GM10266 (cell line): ENCODE results near the gene ABCB11.
"Not testable (repeated sequence)": the region's sequence is repeated elsewhere in the genome, so short reads cannot be mapped to it uniquely, and the experiment has no call there.

Experiments
- DNase-seq: peaks from one replicate; pipeline ENCODE4 v3.0.0; 2012; ENCODE audit errors: extremely low spot score
- TF ChIP-seq, protein P1 (sequence below): IDR thresholded peaks from 2 replicates; pipeline ENCODE4 v1.5.1; 2012; ENCODE audit warnings: mild to moderate bottlenecking, low read depth; ENCODE audit not compliant: control insufficient read depth, insufficient read depth; ENCODE audit errors: missing control alignments

Gene ABCB11

DNA sequence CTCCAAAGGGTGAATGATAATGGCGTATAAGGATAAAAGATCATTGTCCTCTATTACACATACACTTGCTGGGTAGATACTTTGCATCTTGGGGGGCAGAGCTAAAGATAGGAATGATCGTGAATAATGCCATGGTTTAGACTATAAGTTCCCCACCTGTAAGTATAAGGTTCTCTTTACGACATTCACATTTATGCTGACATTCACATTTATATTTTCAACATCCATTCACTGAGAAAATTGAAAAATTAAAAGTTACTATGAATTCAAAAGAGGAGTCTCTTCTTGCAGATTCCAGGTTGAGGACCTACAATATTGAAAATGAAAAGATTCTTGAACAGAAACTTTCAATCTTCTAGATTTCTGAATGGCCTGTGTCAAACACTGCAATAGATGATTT lies 138.8 kb downstream of the ABCB11 start:
- DNase-seq: no peak
- TF ChIP-seq, protein P1, sequence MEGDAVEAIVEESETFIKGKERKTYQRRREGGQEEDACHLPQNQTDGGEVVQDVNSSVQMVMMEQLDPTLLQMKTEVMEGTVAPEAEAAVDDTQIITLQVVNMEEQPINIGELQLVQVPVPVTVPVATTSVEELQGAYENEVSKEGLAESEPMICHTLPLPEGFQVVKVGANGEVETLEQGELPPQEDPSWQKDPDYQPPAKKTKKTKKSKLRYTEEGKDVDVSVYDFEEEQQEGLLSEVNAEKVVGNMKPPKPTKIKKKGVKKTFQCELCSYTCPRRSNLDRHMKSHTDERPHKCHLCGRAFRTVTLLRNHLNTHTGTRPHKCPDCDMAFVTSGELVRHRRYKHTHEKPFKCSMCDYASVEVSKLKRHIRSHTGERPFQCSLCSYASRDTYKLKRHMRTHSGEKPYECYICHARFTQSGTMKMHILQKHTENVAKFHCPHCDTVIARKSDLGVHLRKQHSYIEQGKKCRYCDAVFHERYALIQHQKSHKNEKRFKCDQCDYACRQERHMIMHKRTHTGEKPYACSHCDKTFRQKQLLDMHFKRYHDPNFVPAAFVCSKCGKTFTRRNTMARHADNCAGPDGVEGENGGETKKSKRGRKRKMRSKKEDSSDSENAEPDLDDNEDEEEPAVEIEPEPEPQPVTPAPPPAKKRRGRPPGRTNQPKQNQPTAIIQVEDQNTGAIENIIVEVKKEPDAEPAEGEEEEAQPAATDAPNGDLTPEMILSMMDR: no peak

DNA sequence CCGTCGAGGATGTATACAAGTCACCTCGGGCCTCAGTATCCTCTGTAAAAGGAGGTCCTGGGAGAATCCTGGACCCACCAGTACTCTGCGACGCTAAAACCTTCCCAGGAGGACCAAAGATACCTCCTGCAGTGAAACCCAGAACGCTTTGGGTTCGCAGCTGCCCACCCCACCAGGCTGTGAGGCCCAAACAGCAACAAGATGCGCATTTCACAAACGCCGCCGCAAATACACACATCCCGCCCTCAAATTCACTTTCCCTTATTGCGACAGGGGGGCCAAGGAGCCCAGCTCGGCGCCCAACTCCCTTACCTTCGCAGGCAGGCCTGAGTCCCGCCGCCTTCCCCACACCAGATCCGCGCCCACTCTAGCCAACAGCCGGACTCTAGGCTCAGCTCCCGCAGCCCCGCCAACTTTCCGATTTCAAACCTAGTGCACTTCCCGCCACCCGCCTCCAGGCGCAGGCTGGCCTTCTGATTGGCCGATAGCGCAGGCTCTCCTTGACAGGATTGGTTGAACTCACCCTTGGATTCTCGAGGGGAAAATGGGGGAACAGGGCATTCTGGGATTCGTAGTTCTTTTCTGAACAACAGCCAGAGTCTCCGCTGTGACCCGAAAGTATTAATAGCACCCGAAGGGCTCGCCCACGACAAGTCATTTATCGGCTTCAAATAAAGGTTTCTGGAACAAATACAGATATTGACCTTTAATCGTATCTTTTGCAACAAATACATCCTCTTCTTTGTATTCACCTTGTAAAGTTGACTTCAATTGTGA lies 140.9 kb downstream of the ABCB11 start, which contains the start of gene SPC25:
SPC25 (minus strand) TSS at position 425 of the 777 bp plus-strand sequence. CDS start 911 bp downstream, outside the sequence.
- DNase-seq: peak; percentile 91
- TF ChIP-seq, protein P1: no peak

DNA sequence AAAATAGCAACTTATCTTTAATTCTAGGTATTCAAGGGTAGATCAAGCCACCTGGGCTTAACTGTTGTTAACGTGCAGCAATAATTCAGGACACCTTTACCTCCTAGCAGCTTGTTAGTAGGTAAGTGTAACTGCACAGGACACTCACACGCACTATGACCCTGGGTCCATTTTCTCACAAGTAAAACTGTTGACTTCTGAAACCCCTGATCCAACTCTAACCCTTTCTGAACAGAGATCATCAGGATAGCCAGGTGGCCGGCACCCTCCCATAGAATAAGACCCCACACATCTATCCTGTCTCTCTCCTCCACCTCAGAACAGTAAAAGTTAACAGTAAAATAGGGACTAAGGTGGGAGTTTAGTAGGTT lies 141.5 kb downstream of the ABCB11 start:
- no peak for DNase-seq
- TF ChIP-seq, protein P1: no peak

DNA sequence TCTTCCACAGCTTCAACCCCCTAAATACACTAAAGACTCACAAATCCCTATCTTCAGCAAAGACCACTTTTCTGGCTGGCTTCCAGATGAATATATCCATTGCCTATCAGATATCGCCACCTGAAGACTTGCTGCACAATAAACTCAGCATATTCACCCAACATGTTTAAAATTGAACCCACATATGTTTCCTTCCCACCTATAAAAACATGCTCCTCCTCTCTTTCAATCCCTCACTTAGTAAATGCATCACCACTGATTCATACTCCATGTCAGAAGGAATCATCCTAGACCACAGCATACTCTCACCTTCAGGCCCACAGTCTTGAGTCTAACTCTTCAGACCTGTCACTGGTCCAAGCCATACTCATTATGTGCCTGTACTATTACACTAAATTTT lies 146.1 kb downstream of the ABCB11 start:
- TF ChIP-seq, protein P1: no peak
- DNase-seq: no peak

DNA sequence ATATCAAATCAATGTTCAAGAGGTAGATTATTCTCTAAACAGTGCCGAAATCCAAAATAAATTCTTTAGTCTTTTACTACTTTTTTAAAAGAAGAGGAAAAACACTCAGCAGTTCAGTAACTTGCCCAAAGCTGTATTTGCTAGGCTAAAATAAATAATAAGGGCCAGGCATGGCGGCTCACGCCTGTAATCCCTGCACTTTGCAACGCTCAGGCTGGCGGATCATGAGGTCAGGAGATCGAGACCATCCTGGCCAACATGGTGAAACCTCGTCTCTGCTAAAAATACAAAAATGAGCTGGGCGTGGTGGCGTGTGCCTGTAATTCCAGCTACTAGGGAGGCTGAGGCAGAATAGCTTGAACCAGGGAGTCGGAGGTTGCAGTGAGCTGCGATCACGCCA lies 149.0 kb downstream of the ABCB11 start:
- DNase-seq: not testable (repeated sequence)

DNA sequence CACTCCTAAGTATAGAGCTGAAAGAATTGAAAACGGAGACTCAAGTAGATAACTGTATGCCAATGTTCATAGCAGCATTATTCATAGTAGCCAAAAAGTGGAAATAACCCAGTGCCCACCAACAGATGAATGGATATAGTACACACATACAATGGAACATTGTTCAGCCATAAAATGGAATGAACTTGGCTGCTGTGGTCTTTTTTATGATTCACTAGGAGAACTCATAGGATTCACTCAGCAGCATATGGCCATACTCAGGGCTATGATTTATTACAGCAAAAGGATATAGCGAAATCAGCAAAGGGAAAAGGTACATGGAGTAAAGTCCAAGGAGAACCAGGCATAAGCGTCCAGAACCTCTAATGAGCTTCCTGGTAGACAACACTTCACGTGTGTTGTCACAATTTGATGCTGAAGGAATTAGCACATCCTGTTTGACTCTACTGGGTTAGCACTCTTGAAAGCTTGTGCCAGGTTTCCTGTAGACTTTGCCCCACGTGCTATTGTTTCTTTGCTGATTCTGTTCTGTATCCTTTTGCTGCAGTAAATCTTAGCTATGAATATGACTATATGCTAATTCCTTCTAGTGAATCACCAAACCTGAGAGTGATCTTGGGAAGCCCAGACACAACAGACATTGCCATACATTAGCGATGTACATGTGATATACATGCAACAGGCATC lies 156.6 kb downstream of the ABCB11 start:
- TF ChIP-seq, protein P1: no peak
- no peak for DNase-seq

DNA sequence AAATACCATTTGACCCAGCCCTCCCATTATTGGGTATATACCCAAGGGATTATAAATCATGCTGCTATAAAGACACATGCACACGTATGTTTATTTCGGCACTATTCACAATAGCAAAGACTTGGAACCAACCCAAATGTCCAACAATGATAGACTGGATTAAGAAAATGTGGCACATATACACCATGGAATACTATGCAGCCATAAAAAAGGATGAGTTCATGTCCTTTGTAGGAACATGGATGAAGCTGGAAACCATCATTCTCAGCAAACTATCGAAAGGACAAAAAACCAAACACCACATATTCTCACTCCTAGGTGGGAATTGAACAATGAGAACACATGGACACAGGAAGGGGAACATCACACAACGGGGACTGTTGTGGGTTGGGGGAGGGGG lies 160.3 kb downstream of the ABCB11 start:
- DNase-seq: not testable (repeated sequence)
